ENCODE data around the gene NEMP2. TPM values are rescaled to one million over a fixed set of nuclear protein-coding genes. Genes with fewer than 3 reads are reported as not detected.

NEMP2 gene
- total and polyA plus RNA-seq, 2 experiments from 2014 or later: 3.2 to 9.9 TPM

DNA sequence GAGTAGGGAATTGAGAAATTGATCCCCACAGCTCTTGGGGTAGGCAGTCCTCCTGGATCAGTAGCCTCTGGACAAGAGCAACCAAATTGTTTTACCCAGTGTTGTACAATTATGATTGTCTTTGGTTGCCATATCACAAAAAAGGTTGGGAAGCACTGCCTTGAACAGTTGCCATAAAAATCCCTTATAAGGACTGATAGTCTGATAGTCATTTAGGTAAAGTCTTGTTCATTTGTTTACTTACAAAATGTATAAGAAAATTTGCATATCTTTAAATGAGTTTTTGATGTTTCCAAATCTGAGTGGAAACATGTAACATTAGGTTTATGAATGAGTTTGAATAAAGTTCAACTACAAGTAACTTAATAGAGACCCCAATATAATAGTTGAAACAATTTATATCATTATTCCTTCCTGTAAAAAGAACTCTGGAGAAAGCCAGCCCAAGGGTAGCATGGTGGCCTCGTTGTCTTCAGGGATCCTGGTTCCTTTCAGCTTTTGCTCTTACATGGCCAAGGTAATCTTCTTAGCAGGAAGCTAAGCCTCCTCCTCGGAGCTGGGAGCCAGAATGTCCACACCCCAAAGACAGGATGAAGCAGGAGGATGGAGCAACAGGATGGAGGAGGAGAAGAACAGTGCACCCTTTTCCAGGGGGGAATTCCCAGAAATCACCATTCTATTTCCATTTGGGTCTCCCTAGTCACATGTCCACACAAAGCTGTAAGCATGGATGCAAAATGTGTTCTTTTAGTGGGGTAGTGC is 35.7 kb upstream of the NEMP2 start:
- WGBS (ENCODE audit: low lambda C conversion rate, missing lambda C conversion rate): 88% methylated on average over 2 of the region's 2 CpGs
- H3K27me3 ChIP-seq: no peaks in the 10 kb centered on the region
- no peaks in the 10 kb centered on the region for H4K20me1 ChIP-seq (ENCODE audit: insufficient read depth, poor library complexity, severe bottlenecking)
- TF ChIP-seq, protein P1, sequence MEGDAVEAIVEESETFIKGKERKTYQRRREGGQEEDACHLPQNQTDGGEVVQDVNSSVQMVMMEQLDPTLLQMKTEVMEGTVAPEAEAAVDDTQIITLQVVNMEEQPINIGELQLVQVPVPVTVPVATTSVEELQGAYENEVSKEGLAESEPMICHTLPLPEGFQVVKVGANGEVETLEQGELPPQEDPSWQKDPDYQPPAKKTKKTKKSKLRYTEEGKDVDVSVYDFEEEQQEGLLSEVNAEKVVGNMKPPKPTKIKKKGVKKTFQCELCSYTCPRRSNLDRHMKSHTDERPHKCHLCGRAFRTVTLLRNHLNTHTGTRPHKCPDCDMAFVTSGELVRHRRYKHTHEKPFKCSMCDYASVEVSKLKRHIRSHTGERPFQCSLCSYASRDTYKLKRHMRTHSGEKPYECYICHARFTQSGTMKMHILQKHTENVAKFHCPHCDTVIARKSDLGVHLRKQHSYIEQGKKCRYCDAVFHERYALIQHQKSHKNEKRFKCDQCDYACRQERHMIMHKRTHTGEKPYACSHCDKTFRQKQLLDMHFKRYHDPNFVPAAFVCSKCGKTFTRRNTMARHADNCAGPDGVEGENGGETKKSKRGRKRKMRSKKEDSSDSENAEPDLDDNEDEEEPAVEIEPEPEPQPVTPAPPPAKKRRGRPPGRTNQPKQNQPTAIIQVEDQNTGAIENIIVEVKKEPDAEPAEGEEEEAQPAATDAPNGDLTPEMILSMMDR (IDR thresholded peaks at IDR 0.05; ENCODE audit: poor library complexity): no peak
- no peak for TF ChIP-seq EZH2 (IDR thresholded peaks at IDR 0.05; ENCODE audit: borderline replicate concordance)
- no peak for TF ChIP-seq EZH2phosphoT487 (IDR thresholded peaks at IDR 0.05; ENCODE audit: low read depth, severe bottlenecking, unreplicated experiment)
- no peaks in the 10 kb centered on the region for H3K36me3 ChIP-seq (replicated peaks; ENCODE audit: insufficient read depth, low read depth)
- no peaks in the 10 kb centered on the region for H3K79me2 ChIP-seq
- no peaks in the 10 kb centered on the region for H3K9me3 ChIP-seq (ENCODE audit: low read depth)
- no peak overlapping the region for H3K4me2 ChIP-seq
- no peak overlapping the region for H2AFZ ChIP-seq
- H3K27ac ChIP-seq: no peak overlapping the region
- no peaks in the 10 kb centered on the region for H3K9me2 ChIP-seq (replicated peaks; ENCODE audit: insufficient read depth)
- no peak overlapping the region for H3K4me3 ChIP-seq
- H3K4me1 ChIP-seq (ENCODE audit: insufficient read depth): no peaks in the 10 kb centered on the region
- DNase-seq (ENCODE audit: low spot score): no peak

DNA sequence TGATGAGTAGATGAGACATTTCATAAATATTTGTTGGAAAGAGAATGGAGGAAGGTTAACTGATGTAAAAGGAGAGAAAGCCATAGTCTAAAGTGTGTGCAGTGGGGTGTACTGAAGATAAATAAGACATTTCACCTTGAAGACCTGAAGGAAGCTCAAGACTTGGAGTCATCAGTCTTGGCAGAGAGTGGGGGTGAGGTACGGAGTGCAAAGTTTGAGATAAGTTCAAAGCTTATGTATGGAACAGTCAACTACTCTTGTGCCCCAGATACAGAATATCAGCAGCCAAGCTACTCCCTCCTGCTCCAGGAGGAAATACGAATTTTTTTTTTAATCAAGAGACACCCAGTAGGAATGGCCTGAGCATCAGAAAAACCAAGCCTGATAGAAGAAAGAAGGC is 30.3 kb upstream of the NEMP2 start:
- no peak for DNase-seq (ENCODE audit: low spot score)
- no peaks in the 10 kb centered on the region for H4K20me1 ChIP-seq (ENCODE audit: insufficient read depth, poor library complexity, severe bottlenecking)
- TF ChIP-seq EZH2phosphoT487 (IDR thresholded peaks at IDR 0.05; ENCODE audit: low read depth, severe bottlenecking, unreplicated experiment): no peak
- no peak for TF ChIP-seq EZH2 (IDR thresholded peaks at IDR 0.05; ENCODE audit: borderline replicate concordance)
- TF ChIP-seq, protein P1 (IDR thresholded peaks at IDR 0.05; ENCODE audit: poor library complexity): no peak
- no peaks in the 10 kb centered on the region for H3K27me3 ChIP-seq
- no peak overlapping the region for H3K27ac ChIP-seq
- no peaks in the 10 kb centered on the region for H3K36me3 ChIP-seq (replicated peaks; ENCODE audit: insufficient read depth, low read depth)
- 94% methylated on average over 2 of the region's 2 CpGs for WGBS (ENCODE audit: low lambda C conversion rate, missing lambda C conversion rate)
- no peaks in the 10 kb centered on the region for H3K4me1 ChIP-seq (ENCODE audit: insufficient read depth)
- no peaks in the 10 kb centered on the region for H3K9me2 ChIP-seq (replicated peaks; ENCODE audit: insufficient read depth)
- H3K79me2 ChIP-seq: no peaks in the 10 kb centered on the region
- H2AFZ ChIP-seq: no peak overlapping the region
- H3K9me3 ChIP-seq (ENCODE audit: low read depth): no peaks in the 10 kb centered on the region
- no peak overlapping the region for H3K4me3 ChIP-seq
- H3K4me2 ChIP-seq: no peak overlapping the region

DNA sequence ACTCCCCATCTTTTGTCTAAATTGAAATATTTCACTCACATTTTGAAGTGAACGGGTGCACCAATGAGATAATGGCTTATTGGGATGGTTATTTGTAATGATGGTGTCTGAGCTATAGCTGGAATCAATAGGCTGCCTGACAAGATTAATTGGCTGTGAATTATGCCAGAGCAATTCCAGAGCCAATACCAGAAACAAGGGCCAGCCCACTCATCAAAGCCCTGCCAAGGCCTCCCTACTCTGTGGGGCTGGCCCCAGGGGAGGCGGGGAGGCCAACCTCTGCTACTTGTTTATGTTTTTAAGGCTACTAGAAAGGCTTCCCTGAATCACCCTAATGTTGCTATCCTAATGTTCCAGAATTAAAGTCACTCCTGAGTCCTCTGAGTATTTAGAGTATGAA is 29.1 kb upstream of the NEMP2 start:
- Histone ChIP-seq H3K9me3 (ENCODE audit: low read depth) (no peaks in the 10 kb centered on the region), H3K27me3 (no peaks in the 10 kb centered on the region), H3K9me2 (replicated peaks; ENCODE audit: insufficient read depth) (no peaks in the 10 kb centered on the region), H2AFZ (no peak overlapping the region), H3K27ac (no peak overlapping the region), H3K4me3 (no peak overlapping the region), H3K79me2 (no peaks in the 10 kb centered on the region), H3K4me2 (no peak overlapping the region), H4K20me1 (ENCODE audit: insufficient read depth, poor library complexity, severe bottlenecking) (no peaks in the 10 kb centered on the region), H3K4me1 (ENCODE audit: insufficient read depth) (no peaks in the 10 kb centered on the region), H3K36me3 (replicated peaks; ENCODE audit: insufficient read depth, low read depth) (no peaks in the 10 kb centered on the region)
- DNase-seq (ENCODE audit: low spot score): no peak
- WGBS (ENCODE audit: low lambda C conversion rate, missing lambda C conversion rate): 96% methylated on average over 2 of the region's 2 CpGs
- TF ChIP-seq, protein P1 (IDR thresholded peaks at IDR 0.05; ENCODE audit: poor library complexity): no peak
- no peak for TF ChIP-seq EZH2 (IDR thresholded peaks at IDR 0.05; ENCODE audit: borderline replicate concordance)
- TF ChIP-seq EZH2phosphoT487 (IDR thresholded peaks at IDR 0.05; ENCODE audit: low read depth, severe bottlenecking, unreplicated experiment): no peak
